Measurements from ENCODE around the gene LAIR1. TPM values are rescaled to one million over a fixed set of nuclear protein-coding genes. Genes with fewer than 3 reads are reported as not detected.

The LAIR1 gene
- polyA plus RNA-seq, 1 donor (not counting 4 experiments of a cell fraction or from before 2014, with no cell fraction given) = not detected

DNA sequence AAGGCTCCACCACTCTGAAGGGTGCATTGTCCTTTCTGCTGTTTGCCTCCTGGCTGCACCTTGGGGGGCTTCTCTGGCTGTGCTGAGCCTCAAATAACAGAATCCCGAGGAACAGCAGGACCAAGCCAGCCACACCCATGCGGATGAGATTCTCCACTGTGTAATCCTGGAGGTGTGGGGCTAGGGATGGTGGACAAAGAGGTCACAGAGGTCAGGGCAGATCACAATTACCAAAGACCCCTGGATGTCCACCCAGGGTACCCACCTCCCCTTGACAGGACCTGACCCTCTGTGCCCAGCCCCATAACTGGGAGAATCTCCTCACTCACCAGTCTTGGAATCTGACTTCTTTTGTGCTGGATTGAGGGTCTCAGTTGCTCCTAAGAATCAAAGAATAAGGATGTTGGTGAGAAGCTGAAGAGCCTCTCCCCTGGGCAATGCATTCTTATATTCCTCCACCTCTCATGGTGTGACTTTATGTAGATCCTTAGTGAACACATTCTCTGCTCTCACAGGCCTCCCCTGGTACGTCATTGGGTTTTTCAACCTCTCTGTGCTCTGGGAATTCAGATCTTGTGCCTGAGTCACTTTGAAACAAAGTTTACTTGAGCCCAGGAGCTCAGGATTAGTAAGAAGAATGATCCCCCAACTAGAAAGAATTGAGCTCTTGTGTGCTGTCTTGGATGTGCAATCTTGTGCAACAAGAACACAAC is 31.0 kb downstream of the LAIR1 start:
- Histone ChIP-seq H3K36me3 (ENCODE audit: control insufficient read depth in 2 of 2, extremely low read depth in 1 of 2, insufficient read depth in 2 of 2, low read length in 2 of 2) (no peaks in the 10 kb centered on the region), H4K20me1 (ENCODE audit: control insufficient read depth, extremely low read depth, insufficient read depth, low read length) (no peaks in the 10 kb centered on the region), H3K9me1 (ENCODE audit: control insufficient read depth, extremely low read depth, insufficient read depth, low read length) (no peaks in the 10 kb centered on the region), H3K4me2 (ENCODE audit: control insufficient read depth, extremely low read depth, insufficient read depth, low read depth, low read length) (no peak overlapping the region), H3K27ac (ENCODE audit: control insufficient read depth, insufficient read depth, low read length) (no peak overlapping the region), H3K9me3 (ENCODE audit: control insufficient read depth, low read depth, low read length) (no peaks in the 10 kb centered on the region), H3K4me3 (ENCODE audit: control insufficient read depth in 2 of 3, extremely low read depth in 1 of 3, insufficient read depth in 2 of 3, low read depth in 1 of 3, low read length in 3 of 3) (no peak overlapping the region), H3K9ac (ENCODE audit: control insufficient read depth, extremely low read depth, insufficient read depth, low read length) (no peak overlapping the region), H3K27me3 (ENCODE audit: control insufficient read depth, extremely low read depth, insufficient read depth, low read length) (no peaks in the 10 kb centered on the region), H3K79me2 (ENCODE audit: control insufficient read depth, insufficient read depth, low read length) (no peaks in the 10 kb centered on the region), H3K4me1 (ENCODE audit: control insufficient read depth, extremely low read depth, insufficient read depth, low read length) (no peaks in the 10 kb centered on the region), H2AFZ (ENCODE audit: control insufficient read depth, low read length) (no peak overlapping the region)
- dilution Hi-C loops (cut with MboI; ENCODE audit: extremely low pct_ligation_motif_present, low sequenced_read_pairs) = no loop called here
- FAIRE-seq = no peak
- DNase-seq (ENCODE audit: low read depth, low spot score) = no peak
- TF ChIP-seq CTCF (optimal IDR thresholded peaks at IDR 0.05 in 1 of 3, IDR thresholded peaks at IDR 0.05 in 1 of 3, conservative IDR thresholded peaks at IDR 0.05 in 1 of 3; ENCODE audit: extremely low read depth in 1 of 3, insufficient read depth in 2 of 3, low read length in 3 of 3) (no peak), EZH2 (IDR thresholded peaks at IDR 0.05; ENCODE audit: low read length) (no peak)

DNA sequence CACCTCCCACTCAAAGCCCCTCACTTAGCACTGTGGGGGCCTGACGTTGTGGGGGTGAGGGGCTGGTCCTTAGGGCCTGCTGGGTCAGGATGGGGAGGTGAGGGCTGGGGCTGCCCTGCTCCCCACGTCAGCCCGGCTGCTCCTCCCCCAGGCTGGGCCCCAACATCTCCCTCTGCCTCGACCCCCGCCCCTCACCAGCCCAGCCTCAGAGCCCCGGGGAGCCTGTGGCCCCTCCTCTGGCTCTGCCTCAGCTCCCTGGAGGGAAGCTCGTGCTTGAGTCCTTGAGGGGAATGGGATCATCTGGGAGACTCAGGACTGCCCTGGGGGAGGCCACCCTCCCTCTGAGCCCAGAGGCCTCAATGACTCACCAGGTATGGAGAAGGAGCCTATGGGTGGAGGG is 32.6 kb downstream of the LAIR1 start:
- no peaks in the 10 kb centered on the region for H3K27me3 ChIP-seq (ENCODE audit: control insufficient read depth, extremely low read depth, insufficient read depth, low read length)
- no peaks in the 10 kb centered on the region for H3K9me3 ChIP-seq (ENCODE audit: control insufficient read depth, low read depth, low read length)
- H3K4me3 ChIP-seq (ENCODE audit: control insufficient read depth in 2 of 3, extremely low read depth in 1 of 3, insufficient read depth in 2 of 3, low read depth in 1 of 3, low read length in 3 of 3) = no peak overlapping the region
- no peak overlapping the region for H3K4me2 ChIP-seq (ENCODE audit: control insufficient read depth, extremely low read depth, insufficient read depth, low read depth, low read length)
- no peaks in the 10 kb centered on the region for H4K20me1 ChIP-seq (ENCODE audit: control insufficient read depth, extremely low read depth, insufficient read depth, low read length)
- no peaks in the 10 kb centered on the region for H3K4me1 ChIP-seq (ENCODE audit: control insufficient read depth, extremely low read depth, insufficient read depth, low read length)
- H3K9ac ChIP-seq (ENCODE audit: control insufficient read depth, extremely low read depth, insufficient read depth, low read length) = no peak overlapping the region
- FAIRE-seq (no peak), DNase-seq (ENCODE audit: low read depth, low spot score) (no peak)
- H3K36me3 ChIP-seq (ENCODE audit: control insufficient read depth in 2 of 2, extremely low read depth in 1 of 2, insufficient read depth in 2 of 2, low read length in 2 of 2) = no peaks in the 10 kb centered on the region
- no peak overlapping the region for H2AFZ ChIP-seq (ENCODE audit: control insufficient read depth, low read length)
- H3K27ac ChIP-seq (ENCODE audit: control insufficient read depth, insufficient read depth, low read length) = no peak overlapping the region
- H3K79me2 ChIP-seq (ENCODE audit: control insufficient read depth, insufficient read depth, low read length) = no peaks in the 10 kb centered on the region
- no peaks in the 10 kb centered on the region for H3K9me1 ChIP-seq (ENCODE audit: control insufficient read depth, extremely low read depth, insufficient read depth, low read length)
- TF ChIP-seq CTCF (optimal IDR thresholded peaks at IDR 0.05 in 1 of 3, IDR thresholded peaks at IDR 0.05 in 1 of 3, conservative IDR thresholded peaks at IDR 0.05 in 1 of 3; ENCODE audit: extremely low read depth in 1 of 3, insufficient read depth in 2 of 3, low read length in 3 of 3) (no peak), EZH2 (IDR thresholded peaks at IDR 0.05; ENCODE audit: low read length) (no peak)
- dilution Hi-C loops (cut with MboI; ENCODE audit: extremely low pct_ligation_motif_present, low sequenced_read_pairs) = no loop called here
